CD4-positive, alpha-beta T cell treated with Interleukin-6 at 100 ng/mL for 8 hours (primary cell): ENCODE measurements around the gene NELFB.
"Not testable (repeated sequence)": the region's sequence is repeated elsewhere in the genome, so short reads cannot be mapped to it uniquely, and the experiment has no call there.

Experiments used
- DNase-seq: peaks from one replicate; pipeline ENCODE4 v3.0.0-alpha.2; 2020; ENCODE audit warnings: mixed read lengths, low spot score

NELFB gene

GRCh38 chr9:137234758-137235423, 20.2 kb upstream of the NELFB start:
- no peak for DNase-seq

- no peak for DNase-seq
Observed at GRCh38 chr9:137235424-137236237, 19.5 kb upstream of the NELFB start.

- DNase-seq, result peak; percentile 88
Observed at GRCh38 chr9:137236238-137236935, 18.7 kb upstream of the NELFB start.

GRCh38 chr9:137236936-137237421, 18.1 kb upstream of the NELFB start:
- DNase-seq, result no peak

- DNase-seq, result no peak
Observed at GRCh38 chr9:137237759-137238726, 17.1 kb upstream of the NELFB start.

GRCh38 chr9:137239541-137240200, 15.5 kb upstream of the NELFB start:
- not testable (repeated sequence) for DNase-seq

GRCh38 chr9:137240318-137240840, 14.7 kb upstream of the NELFB start:
- DNase-seq, result peak; percentile 59

GRCh38 chr9:137240841-137241489, 14.2 kb upstream of the NELFB start, which contains the start of gene TUBB4B:
Gene TUBB4B (plus strand): TSS chr9:137241287. CDS start chr9:137241361, 74 bp downstream.
- peak; percentile 99 for DNase-seq

GRCh38 chr9:137241490-137242268, 13.4 kb upstream of the NELFB start:
- peak; percentile 62 for DNase-seq

- DNase-seq, result no peak
Observed at GRCh38 chr9:137242269-137243203, 12.6 kb upstream of the NELFB start.

GRCh38 chr9:137243266-137243625, 11.9 kb upstream of the NELFB start:
- DNase-seq, result not testable (repeated sequence)

- DNase-seq, result no peak
Observed at GRCh38 chr9:137243626-137244485, 11.3 kb upstream of the NELFB start.

GRCh38 chr9:137244486-137245449, 10.4 kb upstream of the NELFB start:
- no peak for DNase-seq

- DNase-seq, result no peak
Observed at GRCh38 chr9:137245450-137246421, 9.4 kb upstream of the NELFB start.
